HepG2 (cell line): ENCODE data around the gene AKAP7. TPM values are rescaled to one million over a fixed set of nuclear protein-coding genes. Genes with fewer than 3 reads are reported as not detected.

ENCODE experiments used
- ATAC-seq: fragments of 200-7000 bp; cut with Tn5 transposase; 3 replicates; pipeline ENCODE4 v1.9.1; 2020; ENCODE audit warnings: mild to moderate bottlenecking, moderate library complexity
- BruUV-seq: library from RNA; stranded (reverse); fragments of 400-500 nt; replicated peaks from 2 replicates; lab custom pipeline; 2021; lab: Mats Ljungman, UMichigan
- CTCF ChIA-PET: fragments of 300-600 bp; formaldehyde crosslinking; extraction: SDS; loops from one replicate; lab custom pipeline; 2021; ENCODE audit warnings: low total read pairs, inconsistent platforms, low intra/inter-chr PET ratio; lab: Yijun Ruan, JAX
- POLR2A ChIA-PET: fragments of 350-600 bp; sonication (Branson Sonifier 250); formaldehyde crosslinking; loops from one replicate; lab custom pipeline; 2020; ENCODE audit warnings: antibody characterized with exemption, inconsistent platforms; lab: Yijun Ruan, JAX
- DNase-seq: peaks from one replicate; pipeline ENCODE4 v3.0.0-alpha.2; 2015; ENCODE audit warnings: low spot score
- FAIRE-seq: peaks from 3 replicates; lab custom pipeline; 2011; peaks lifted over from hg19 to GRCh38; lab: Jason Lieb, UNC
- H2AFZ ChIP-seq: one replicate; pipeline ENCODE4 v1.6.1; 2011; ENCODE audit warnings: low read length, inconsistent platforms
- H3K27ac ChIP-seq: fragments of 300-600 bp; 3 replicates; pipeline ENCODE4 v1.8.0; 2011; ENCODE audit warnings: mixed run types, mild to moderate bottlenecking, mixed read lengths, low read length, inconsistent platforms; ENCODE audit not compliant: insufficient read depth; ENCODE audit errors: extremely low read length
- H3K27me3 ChIP-seq, 2 experiments: fragments of 200-600 bp in 1 of 2; 2 replicates in 1 of 2; 3 replicates in 1 of 2; pipeline versions ENCODE4 v1.6.0 to v1.8.0; 2011; ENCODE audit warnings: low read length in 2 of 2, mild to moderate bottlenecking in 2 of 2, moderate library complexity in 2 of 2, inconsistent platforms in 1 of 2; ENCODE audit not compliant: insufficient read depth in 2 of 2, control insufficient read depth in 1 of 2
- H3K36me3 ChIP-seq, 2 experiments: fragments of 200-600 bp in 1 of 2; replicated peaks in 1 of 2; 2 replicates in 1 of 2; 3 replicates in 1 of 2; pipeline versions ENCODE4 v1.5.1 to v1.8.0; 2011; ENCODE audit warnings: low read length in 2 of 2, inconsistent platforms in 1 of 2; ENCODE audit not compliant: insufficient read depth in 2 of 2, control insufficient read depth in 1 of 2
- H3K4me1 ChIP-seq: 2 replicates; pipeline ENCODE4 v1.5.1; 2012; ENCODE audit warnings: low read length, inconsistent platforms; ENCODE audit not compliant: insufficient read depth
- H3K4me2 ChIP-seq: 2 replicates; pipeline ENCODE4 v1.6.0; 2011; ENCODE audit warnings: low read depth, low read length, inconsistent platforms
- H3K4me3 ChIP-seq, 3 experiments: fragments of 200-600 bp in 1 of 3; sonication (generic), shearing (Covaris generic) in 1 of 3; replicated peaks in 1 of 3; 2 replicates each; pipeline ENCODE4 v1.5.1; 2011 to 2016; ENCODE audit warnings: low read length in 3 of 3, inconsistent platforms in 2 of 3, low read depth in 2 of 3, mild to moderate bottlenecking in 2 of 3, control low read depth in 1 of 3, mixed read lengths in 1 of 3; ENCODE audit not compliant: insufficient read depth in 1 of 3
- H3K79me2 ChIP-seq: one replicate; pipeline ENCODE4 v1.6.1; 2011; ENCODE audit warnings: low read length, inconsistent platforms; ENCODE audit not compliant: insufficient read depth
- H3K9ac ChIP-seq: 2 replicates; pipeline ENCODE4 v1.6.0; 2011; ENCODE audit warnings: mild to moderate bottlenecking, low read depth, low read length, inconsistent platforms; ENCODE audit not compliant: insufficient read depth
- H3K9me3 ChIP-seq: 2 replicates; pipeline ENCODE4 v1.5.1; 2012; ENCODE audit warnings: mild to moderate bottlenecking, low read length
- H4K20me1 ChIP-seq: 2 replicates; pipeline ENCODE4 v1.6.0; 2011; ENCODE audit warnings: inconsistent platforms, mild to moderate bottlenecking, low read length, moderate library complexity; ENCODE audit not compliant: insufficient read depth
- CBFB ChIP-seq: sonication (generic); formaldehyde crosslinking; IDR thresholded peaks from 2 replicates; pipeline ENCODE4 v1.4.0; 2020; ENCODE audit warnings: missing genetic modification reagents
- GABPB1 ChIP-seq: IDR thresholded peaks from 2 replicates; pipeline ENCODE4 v1.6.1; 2016; ENCODE audit warnings: mild to moderate bottlenecking, missing genetic modification reagents, moderate library complexity, missing compliant biosample characterization
- HES4 ChIP-seq: sonication (generic); formaldehyde crosslinking; IDR thresholded peaks from 2 replicates; pipeline ENCODE4 v1.9.0; 2021; ENCODE audit warnings: mild to moderate bottlenecking, missing genetic modification reagents, borderline replicate concordance
- NFYB ChIP-seq: sonication (generic); formaldehyde crosslinking; IDR thresholded peaks from 2 replicates; pipeline ENCODE4 v1.4.0; 2020; ENCODE audit warnings: missing genetic modification reagents
- NR2C2 ChIP-seq: sonication (generic); formaldehyde crosslinking; IDR thresholded peaks from 2 replicates; pipeline ENCODE4 v1.4.0; 2020; ENCODE audit warnings: missing genetic modification reagents, mild to moderate bottlenecking, moderate library complexity, borderline replicate concordance
- PHF21A ChIP-seq: sonication (generic); formaldehyde crosslinking; IDR thresholded peaks from 2 replicates; pipeline ENCODE4 v1.5.0; 2020; ENCODE audit warnings: mild to moderate bottlenecking, missing genetic modification reagents
- PITX1 ChIP-seq: sonication (generic); formaldehyde crosslinking; IDR thresholded peaks from 2 replicates; pipeline ENCODE4 v1.5.1; 2020; ENCODE audit warnings: mild to moderate bottlenecking, missing genetic modification reagents
- RNF2 ChIP-seq: fragments of 450-650 bp; conservative IDR thresholded peaks from 2 replicates; pipeline ENCODE4 v1.6.1; 2016; ENCODE audit warnings: low read depth
- SNAPC2 ChIP-seq: sonication (generic); formaldehyde crosslinking; IDR thresholded peaks from 2 replicates; pipeline ENCODE4 v1.8.1; 2022; ENCODE audit warnings: mild to moderate bottlenecking, missing genetic modification reagents
- SP1 ChIP-seq, 2 experiments: fragments of 450-650 bp in 1 of 2; sonication (generic) in 1 of 2; formaldehyde crosslinking in 1 of 2; IDR thresholded peaks; 2 replicates each; pipeline versions ENCODE4 v1.4.0 to v1.6.1; 2016 to 2020; ENCODE audit warnings: missing genetic modification reagents in 1 of 2
- SP5 ChIP-seq: IDR thresholded peaks from 2 replicates; pipeline ENCODE4 v1.6.1; 2016; ENCODE audit warnings: low read depth, borderline replicate concordance
- TCF7 ChIP-seq: sonication (generic); IDR thresholded peaks from 2 replicates; pipeline ENCODE4 v1.6.1; 2016; ENCODE audit warnings: antibody characterized with exemption, low read depth
- ZNF44 ChIP-seq: sonication (generic); formaldehyde crosslinking; IDR thresholded peaks from 2 replicates; pipeline ENCODE4 v1.5.1; 2020; ENCODE audit warnings: mild to moderate bottlenecking, missing genetic modification reagents
- ZNF703 ChIP-seq: sonication (generic); formaldehyde crosslinking; IDR thresholded peaks from 2 replicates; pipeline ENCODE4 v1.5.1; 2020; ENCODE audit warnings: missing genetic modification reagents, mild to moderate bottlenecking, moderate library complexity, borderline replicate concordance
- WGBS: methylation state at CpG from one replicate; pipeline ENCODE4 v1.1.6; 2017; ENCODE audit warnings: low lambda C conversion rate; 5-methylcytosine and 5-hydroxymethylcytosine counted together
- in situ Hi-C: cut with HindIII; loops from 2 replicates; pipeline ENCODE4 v1.10.0; 2017; ENCODE audit warnings: low pct_unique_long_range_greater_than_20kb; ENCODE audit not compliant: extremely low pct_ligation_motif_present
- intact Hi-C: fragments of 100-400 bp; cut with micrococcal nuclease; formaldehyde crosslinking; loops from one replicate; pipeline ENCODE4 v1.10.0; 2022; ENCODE audit not compliant: unreplicated experiment
- polyA plus RNA-seq, 8 experiments: library from polyadenylated mRNA; depleted of rRNA in 3 of 8; stranded (reverse) in 7 of 8; unstranded in 1 of 8; fragments of >200 nt; fragmentation: Illumina TruSeq in 4 of 8; extraction: Trizol in 4 of 8; gene quantifications; 2 replicates each; pipeline versions ENCODE4 v1.2.1 to v1.2.3, GENCODE V29; 2011 to 2016; ENCODE audit warnings: low read depth in 4 of 8, missing spikeins in 1 of 8, mixed read lengths in 1 of 8; ENCODE audit not compliant: insufficient read depth in 1 of 8
- total RNA-seq, 5 experiments: library from RNA; depleted of rRNA; stranded (reverse); fragments of >200 nt; fragmentation: Illumina TruSeq; extraction: Trizol; gene quantifications; 2 replicates each; pipeline ENCODE4 v1.2.3, GENCODE V29; 2016; ENCODE audit warnings: low read depth in 1 of 5
- TF ChIP-seq, protein P1 (sequence below): sonication (generic); formaldehyde crosslinking; IDR thresholded peaks from 2 replicates; pipeline ENCODE4 v1.4.0; 2020; ENCODE audit warnings: low read depth, missing genetic modification reagents
- TF ChIP-seq, protein P2 (sequence below): sonication (generic); formaldehyde crosslinking; IDR thresholded peaks from 2 replicates; pipeline ENCODE4 v1.4.0; 2020; ENCODE audit warnings: missing genetic modification reagents, borderline replicate concordance
- TF ChIP-seq, protein P3 (sequence below): sonication (generic); formaldehyde crosslinking; IDR thresholded peaks from 2 replicates; pipeline ENCODE4 v1.8.0; 2023; ENCODE audit warnings: mild to moderate bottlenecking, missing genetic modification reagents

The AKAP7 gene
- total and polyA plus RNA-seq, 2 of the 13 experiments (the other 11 are each of a cell fraction or from before 2014, with no cell fraction given): 3.6 to 11.7 TPM

DNA sequence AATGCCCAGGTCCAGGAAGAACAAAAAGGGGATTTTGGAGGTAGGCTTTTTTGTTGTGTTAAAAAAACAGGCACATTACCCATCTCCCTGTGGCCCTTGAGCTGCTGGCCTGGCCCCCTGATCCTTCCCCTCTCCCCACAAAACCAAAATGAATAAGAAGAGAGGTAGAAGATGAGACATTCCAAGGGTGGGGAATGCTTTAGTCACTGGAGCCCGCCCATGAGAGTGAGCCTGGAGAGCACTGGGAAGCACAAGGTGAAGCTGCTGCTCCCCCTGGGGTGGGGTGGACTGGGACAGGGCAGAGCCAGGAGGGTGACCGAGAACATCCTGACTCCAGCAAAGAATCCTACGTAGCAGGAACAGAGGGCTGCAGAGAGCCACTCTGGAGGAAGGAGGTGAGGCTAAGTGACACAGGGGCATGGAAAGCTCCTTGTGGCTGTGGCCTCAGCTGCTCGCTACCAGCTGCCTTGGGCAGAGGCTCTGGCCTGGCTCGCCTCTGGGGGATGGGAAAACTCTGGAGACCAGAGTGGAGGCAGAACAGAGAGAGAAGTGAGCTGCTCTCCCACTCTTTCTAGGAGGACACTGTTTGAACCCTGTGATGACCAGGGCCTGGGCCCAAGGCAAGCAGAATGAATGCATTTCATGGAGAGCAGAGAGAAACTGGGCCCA lies 48.3 kb downstream of the AKAP7 start (continued):
- TF ChIP-seq, protein P1, sequence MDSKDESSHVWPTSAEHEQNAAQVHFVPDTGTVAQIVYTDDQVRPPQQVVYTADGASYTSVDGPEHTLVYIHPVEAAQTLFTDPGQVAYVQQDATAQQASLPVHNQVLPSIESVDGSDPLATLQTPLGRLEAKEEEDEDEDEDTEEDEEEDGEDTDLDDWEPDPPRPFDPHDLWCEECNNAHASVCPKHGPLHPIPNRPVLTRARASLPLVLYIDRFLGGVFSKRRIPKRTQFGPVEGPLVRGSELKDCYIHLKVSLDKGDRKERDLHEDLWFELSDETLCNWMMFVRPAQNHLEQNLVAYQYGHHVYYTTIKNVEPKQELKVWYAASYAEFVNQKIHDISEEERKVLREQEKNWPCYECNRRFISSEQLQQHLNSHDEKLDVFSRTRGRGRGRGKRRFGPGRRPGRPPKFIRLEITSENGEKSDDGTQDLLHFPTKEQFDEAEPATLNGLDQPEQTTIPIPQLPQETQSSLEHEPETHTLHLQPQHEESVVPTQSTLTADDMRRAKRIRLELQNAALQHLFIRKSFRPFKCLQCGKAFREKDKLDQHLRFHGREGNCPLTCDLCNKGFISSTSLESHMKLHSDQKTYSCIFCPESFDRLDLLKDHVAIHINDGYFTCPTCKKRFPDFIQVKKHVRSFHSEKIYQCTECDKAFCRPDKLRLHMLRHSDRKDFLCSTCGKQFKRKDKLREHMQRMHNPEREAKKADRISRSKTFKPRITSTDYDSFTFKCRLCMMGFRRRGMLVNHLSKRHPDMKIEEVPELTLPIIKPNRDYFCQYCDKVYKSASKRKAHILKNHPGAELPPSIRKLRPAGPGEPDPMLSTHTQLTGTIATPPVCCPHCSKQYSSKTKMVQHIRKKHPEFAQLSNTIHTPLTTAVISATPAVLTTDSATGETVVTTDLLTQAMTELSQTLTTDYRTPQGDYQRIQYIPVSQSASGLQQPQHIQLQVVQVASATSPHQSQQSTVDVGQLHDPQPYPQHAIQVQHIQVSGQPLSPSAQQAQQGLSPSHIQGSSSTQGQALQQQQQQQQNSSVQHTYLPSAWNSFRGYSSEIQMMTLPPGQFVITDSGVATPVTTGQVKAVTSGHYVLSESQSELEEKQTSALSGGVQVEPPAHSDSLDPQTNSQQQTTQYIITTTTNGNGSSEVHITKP (CRISPR knock-in tag): no peak

DNA sequence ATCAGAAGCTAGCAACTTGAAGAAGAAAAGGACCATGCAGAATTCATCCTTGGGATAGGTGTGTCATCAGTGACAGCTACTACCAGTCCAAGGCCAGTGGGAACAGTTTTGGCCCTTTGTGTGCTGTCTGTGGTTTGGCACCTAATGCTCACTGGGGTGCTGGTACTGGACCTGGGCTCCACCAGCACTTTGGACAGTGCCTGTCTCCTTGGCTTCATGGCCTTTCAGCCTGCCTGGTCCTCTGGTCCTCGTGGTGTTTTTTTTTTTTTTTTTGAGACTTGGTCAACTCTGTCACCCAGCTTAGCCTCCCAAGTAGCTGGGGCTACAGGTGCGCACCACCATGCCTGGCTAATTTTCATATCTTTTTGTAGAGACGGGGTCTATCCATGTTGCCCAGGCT lies 56.3 kb downstream of the AKAP7 start:
- no peak for FAIRE-seq
- Histone ChIP-seq H2AFZ (no peak overlapping the region), H3K4me1 (no peaks in the 10 kb centered on the region), H3K79me2 (no peaks in the 10 kb centered on the region), H3K36me3 (0 out of 5 replicates have a peak, but pooled peaks cover 0 to 1% of the 10 kb centered on the region in 2 experiments), H3K9ac (no peak overlapping the region), H4K20me1 (no peaks in the 10 kb centered on the region), H3K27me3 (no peaks in the 10 kb centered on the region), H3K9me3 (no peaks in the 10 kb centered on the region), H3K4me2 (no peak overlapping the region), H3K27ac (no peak overlapping the region), H3K4me3 (no peak overlapping the region)
- no peak for DNase-seq
- POLR2A ChIA-PET: no interaction called here
- no peak for ATAC-seq
- in situ Hi-C loops (no loop called here), intact Hi-C loops (loop anchor here (10.0 kb wide), 1 partner anchor 307 kb away; no protein-coding TSS in a partner anchor)
- WGBS: 77% methylated on average over 3 of the region's 3 CpGs
- CTCF ChIA-PET: no interaction called here
- BruUV-seq: no TSS peak
- TF ChIP-seq ZNF703 (CRISPR knock-in tag) (no peak), HES4 (CRISPR knock-in tag) (no peak), PITX1 (no peak), PHF21A (CRISPR knock-in tag) (no peak), GABPB1 (CRISPR knock-in tag) (no peak), SP1 (IDR thresholded peaks at IDR 0.05) (no peak), SP1 (CRISPR knock-in tag; IDR thresholded peaks at IDR 0.05) (no peak), CBFB (CRISPR knock-in tag) (no peak), SNAPC2 (CRISPR knock-in tag) (no peak), NFYB (no peak), SP5 (CRISPR knock-in tag) (no peak), NR2C2 (CRISPR knock-in tag) (no peak), TCF7 (no peak), ZNF44 (no peak), RNF2 (no peak)
- TF ChIP-seq, protein P2, sequence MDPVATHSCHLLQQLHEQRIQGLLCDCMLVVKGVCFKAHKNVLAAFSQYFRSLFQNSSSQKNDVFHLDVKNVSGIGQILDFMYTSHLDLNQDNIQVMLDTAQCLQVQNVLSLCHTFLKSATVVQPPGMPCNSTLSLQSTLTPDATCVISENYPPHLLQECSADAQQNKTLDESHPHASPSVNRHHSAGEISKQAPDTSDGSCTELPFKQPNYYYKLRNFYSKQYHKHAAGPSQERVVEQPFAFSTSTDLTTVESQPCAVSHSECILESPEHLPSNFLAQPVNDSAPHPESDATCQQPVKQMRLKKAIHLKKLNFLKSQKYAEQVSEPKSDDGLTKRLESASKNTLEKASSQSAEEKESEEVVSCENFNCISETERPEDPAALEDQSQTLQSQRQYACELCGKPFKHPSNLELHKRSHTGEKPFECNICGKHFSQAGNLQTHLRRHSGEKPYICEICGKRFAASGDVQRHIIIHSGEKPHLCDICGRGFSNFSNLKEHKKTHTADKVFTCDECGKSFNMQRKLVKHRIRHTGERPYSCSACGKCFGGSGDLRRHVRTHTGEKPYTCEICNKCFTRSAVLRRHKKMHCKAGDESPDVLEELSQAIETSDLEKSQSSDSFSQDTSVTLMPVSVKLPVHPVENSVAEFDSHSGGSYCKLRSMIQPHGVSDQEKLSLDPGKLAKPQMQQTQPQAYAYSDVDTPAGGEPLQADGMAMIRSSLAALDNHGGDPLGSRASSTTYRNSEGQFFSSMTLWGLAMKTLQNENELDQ (CRISPR knock-in tag): no peak
- TF ChIP-seq, protein P3, sequence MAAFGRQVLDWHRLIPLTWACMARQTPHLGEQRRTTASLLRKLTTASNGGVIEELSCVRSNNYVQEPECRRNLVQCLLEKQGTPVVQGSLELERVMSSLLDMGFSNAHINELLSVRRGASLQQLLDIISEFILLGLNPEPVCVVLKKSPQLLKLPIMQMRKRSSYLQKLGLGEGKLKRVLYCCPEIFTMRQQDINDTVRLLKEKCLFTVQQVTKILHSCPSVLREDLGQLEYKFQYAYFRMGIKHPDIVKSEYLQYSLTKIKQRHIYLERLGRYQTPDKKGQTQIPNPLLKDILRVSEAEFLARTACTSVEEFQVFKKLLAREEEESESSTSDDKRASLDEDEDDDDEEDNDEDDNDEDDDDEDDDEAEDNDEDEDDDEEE (CRISPR knock-in tag): no peak
